HG03342 (cell line): ENCODE data around the gene RCAN3.
"Not testable (repeated sequence)": the region's sequence is repeated elsewhere in the genome, so short reads cannot be mapped to it uniquely, and the experiment has no call there.

Experiments used
- ATAC-seq: cut with Tn5 transposase; IDR thresholded peaks from one replicate; pipeline ENCODE4 v1.9.1; 2021; ENCODE audit warnings: mild to moderate bottlenecking, moderate library complexity; ENCODE audit not compliant: unreplicated experiment

RCAN3 gene

DNA sequence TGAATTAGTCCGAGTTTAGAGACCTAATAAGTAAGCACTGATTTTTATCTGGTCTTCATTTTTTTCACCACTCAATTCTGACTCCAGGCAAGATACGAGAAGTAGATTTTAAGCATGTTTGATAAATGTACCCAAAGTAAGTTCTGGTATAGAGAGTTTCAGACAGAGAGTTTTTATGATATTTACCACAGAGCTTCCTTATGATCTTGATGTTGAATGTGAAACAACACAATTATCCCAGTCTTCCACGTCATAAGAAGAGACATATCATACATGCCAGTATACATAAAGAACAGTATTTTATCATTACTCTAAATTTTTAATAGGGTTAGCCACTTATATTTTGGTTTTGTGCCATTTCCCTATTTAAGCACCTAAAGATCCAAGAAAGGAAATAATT lies 45.4 kb downstream of the RCAN3 start:
- ATAC-seq = no peak

DNA sequence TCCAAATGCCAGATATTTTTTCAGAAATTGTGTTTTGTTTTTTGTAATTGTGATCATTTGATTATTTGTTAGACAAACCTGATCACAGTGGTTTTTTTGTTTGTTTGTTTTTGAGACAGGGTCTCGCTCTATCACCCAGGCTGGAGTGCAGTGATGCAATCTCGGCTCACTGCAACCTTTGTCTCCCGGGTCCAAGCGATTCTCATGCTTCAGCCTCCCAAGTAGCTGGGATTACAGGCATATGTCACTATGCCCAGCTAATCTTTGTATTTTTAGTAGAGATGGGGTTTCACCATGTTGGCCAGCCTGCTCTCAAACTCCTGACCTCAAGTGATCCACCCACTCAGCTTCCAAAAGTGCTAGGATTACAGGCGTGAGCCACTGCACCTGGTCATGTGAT lies 46.6 kb downstream of the RCAN3 start:
- not testable (repeated sequence) for ATAC-seq

DNA sequence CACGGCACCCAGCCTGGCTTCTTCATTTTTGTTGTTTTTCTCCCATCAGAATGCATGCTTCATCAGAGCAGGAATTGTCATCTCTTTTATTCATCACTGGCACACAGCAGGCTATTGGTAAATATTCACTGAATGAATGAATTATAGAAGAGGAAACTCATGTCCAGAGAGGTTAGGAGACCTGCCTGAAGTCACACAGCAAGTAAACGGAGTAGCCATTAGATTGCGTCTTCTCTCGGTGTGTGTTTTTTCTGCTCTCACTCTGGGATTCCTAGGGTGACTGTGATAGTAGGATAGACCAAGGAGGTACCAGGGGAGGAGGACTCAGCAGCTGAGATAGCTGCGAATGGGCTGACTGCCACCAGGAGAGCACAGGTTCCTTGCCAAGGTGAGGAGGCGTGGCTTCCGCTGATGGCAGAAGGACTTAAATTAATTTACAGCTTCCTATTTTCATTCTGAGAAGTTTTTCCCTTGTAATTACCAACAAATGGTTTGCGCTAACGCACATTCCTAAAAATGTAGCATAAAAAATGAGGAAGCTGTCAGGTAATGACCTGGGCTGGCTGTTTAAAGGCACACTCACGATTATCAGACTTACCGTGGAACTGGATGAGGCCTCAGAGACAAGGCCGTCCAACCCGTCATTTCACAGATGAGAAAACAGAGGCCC lies 48.8 kb downstream of the RCAN3 start:
- no peak for ATAC-seq

DNA sequence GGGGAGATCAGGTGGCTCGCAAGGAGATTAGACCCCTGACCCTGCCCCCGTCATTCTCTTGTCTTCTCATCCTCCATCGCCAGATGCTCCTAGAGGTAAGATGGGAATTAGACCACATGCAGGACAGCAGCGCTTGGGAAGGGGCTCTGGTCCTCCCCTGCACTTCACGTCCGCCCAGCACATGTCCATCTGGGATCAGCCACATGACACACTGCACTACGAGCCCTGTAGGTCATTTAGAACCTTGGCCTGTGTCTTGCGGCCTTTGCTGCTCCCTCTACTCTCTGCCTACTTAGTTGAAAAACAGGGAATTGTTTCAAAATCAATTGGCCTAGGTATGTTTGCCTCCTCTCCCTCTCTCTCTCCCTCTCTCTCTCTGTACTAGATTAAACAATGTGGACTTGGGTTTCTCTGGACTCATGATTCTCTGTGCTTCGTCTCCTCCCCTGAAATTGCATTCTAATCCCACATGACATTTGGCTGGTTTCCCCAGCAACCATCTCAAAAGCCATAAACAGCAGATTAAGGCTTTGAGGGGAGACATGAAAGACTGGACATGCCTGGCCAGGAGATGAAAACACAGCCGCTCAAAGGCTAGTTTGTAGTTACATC lies 49.4 kb downstream of the RCAN3 start:
- ATAC-seq = no peak

- ATAC-seq = no peak
Observed at GRCh38 chr1:24553931-24554330, 51.3 kb downstream of the RCAN3 start.

- ATAC-seq = no peak
Observed at GRCh38 chr1:24554714-24555113, 52.1 kb downstream of the RCAN3 start.

DNA sequence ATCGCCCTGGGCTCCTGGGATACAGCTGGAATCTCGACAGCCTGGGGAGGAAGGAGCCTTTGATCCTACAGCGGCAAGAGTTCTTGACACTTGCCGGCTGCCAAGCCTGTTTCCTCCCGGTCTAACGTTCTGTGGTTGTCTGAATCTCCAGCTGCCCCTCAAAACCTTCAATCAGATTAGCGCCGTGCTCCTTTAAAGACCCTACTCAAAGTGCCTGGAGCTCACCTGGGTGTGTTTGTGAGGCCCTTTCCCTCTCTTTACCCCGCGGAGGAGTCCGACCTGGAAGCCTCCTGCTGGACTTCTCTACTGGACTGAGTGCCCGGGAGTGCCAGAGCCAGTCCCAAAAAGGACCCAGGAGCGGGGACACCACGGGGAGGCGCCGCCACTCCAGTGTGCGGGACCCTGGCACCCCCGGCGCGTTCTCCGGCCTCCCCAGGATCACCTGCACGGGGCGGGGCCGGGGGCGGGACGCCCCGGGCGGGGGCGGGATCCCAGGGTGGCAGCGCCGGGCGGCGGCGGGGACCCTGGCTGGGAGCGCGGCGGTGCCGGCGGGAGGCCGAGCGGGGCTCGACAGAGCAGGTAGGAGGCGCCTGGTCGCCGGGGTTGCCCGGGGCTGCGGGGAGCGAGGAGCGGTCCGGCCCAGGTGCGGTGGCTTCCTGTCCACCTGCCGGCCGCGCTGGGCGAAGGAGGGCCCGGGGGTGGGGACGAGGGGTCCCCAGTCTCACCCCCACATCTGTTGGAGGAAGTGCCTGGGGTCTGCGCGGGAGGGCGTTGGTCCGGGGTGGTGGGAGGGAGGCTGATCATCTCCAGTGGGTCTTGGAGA lies 53.2 kb downstream of the RCAN3 start, which contains the start of gene NCMAP:
Gene NCMAP (plus strand): TSS at position 497 of the 823 bp plus-strand sequence. CDS start 39,344 bp downstream, outside the sequence.
- no peak for ATAC-seq

DNA sequence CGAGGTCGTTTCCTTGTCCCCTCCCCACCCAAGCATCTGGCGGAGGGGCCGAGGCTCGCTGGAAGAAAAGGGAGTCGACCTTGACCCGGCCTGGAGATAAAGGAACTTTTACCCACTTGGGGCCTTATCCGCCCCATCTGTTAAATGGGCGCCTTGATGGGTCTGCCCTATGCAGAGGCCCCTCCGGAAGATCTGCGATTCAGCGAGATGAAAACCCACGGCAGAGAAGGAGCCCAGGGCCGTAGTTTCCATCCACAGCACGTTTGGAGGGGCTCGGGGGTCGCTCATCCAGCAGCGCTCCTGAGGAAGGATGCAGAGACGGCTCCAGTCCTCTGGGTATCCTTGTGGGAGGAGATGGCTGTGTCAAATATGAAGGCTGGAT lies 53.8 kb downstream of the RCAN3 start:
- no peak for ATAC-seq

- no peak for ATAC-seq
Observed at GRCh38 chr1:24557220-24557619, 54.6 kb downstream of the RCAN3 start.

DNA sequence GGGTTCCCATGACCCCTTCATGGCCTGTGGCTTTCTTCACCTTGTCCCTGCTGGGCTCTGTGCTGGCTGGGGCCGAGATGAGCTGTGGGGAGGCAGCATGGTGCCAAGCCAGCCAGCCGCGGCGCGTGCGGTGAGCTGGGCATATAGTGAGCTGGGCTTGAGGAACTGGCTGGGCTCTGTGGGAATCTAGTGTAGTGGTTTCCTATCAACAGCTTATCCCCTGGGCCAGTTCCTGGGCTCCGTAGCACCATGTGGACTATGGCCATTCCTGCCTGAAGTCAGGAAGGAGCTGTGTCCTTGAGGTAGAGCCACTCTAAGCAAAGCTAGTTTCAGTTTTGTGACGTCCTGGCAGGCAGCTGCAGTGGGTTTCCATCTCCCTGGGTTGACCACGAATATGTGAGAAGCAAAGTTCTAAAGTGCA lies 55.1 kb downstream of the RCAN3 start:
- no peak for ATAC-seq

GRCh38 chr1:24558455-24558854 lies 55.8 kb downstream of the RCAN3 start:
- no peak for ATAC-seq

- no peak for ATAC-seq
Observed at GRCh38 chr1:24558902-24559791, 56.5 kb downstream of the RCAN3 start.

DNA sequence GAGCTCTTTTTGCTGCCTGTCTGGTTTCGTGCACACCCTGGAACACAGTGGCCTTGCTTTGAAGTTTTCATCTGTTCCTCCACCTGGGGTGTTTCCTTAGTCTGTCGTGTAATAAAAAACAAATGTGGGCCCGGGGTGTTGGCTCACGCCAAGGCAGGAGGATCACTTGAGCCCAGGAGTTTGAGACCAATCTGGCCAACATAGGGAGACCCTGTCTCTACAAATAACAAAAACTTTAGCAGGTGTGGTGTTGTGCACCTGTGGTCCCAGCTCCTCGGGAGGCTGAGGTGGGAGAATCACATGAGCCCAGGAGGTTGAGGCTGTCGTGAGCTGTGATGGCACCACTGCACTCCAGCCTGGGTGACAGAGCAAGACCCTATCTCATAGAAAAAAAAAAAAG lies 57.7 kb downstream of the RCAN3 start:
- ATAC-seq = no peak

- ATAC-seq = no peak
Observed at GRCh38 chr1:24562625-24563024, 60.0 kb downstream of the RCAN3 start.

DNA sequence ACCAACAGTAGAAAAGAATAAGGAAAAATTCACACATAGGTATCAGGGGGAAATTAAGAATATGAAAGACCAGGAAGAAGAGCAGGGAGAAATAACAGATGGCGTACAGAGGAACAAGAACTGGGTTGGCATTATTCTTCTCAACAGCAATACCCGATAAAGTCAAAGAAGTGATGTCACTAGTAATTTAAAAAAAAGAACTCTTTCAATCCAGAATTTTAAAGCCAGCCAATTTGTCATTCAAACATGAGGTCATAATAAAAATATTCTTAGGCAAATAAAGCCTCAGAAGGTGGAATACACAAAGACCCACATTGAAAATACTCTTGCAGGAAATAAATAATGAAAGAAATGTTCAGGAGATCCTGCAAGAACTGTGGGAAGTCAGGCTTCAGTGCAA lies 62.1 kb downstream of the RCAN3 start:
- ATAC-seq = no peak

GRCh38 chr1:24566236-24566867 lies 63.7 kb downstream of the RCAN3 start:
- no peak for ATAC-seq

DNA sequence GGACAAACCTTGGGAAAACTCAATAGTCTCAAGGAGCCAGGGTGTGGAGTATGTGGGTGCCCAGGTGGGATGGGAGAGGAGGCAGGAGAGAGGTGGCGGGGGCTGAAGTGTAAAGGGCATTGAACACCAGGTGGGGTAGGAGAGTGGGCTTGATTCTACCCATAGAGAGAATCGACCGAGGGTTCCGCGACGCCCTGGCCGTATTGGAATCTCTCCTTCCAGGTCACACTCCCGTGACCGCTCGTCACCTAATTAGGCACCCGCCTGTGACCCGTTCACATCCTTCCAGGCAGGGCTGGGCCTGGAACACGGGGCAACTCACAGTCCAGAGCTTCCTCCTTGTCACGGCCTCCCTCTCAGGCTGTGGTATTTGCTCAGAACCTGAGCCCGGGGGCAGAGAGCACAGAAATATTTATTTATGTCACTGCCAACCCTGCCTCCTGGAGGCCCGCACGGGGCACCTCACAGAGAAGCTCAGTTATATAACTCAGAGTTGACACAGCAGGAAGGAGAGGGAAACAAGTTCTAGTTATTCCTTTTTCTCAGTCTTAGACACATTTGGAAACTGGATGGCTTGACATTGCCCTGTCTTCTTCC lies 65.3 kb downstream of the RCAN3 start:
- ATAC-seq = no peak

GRCh38 chr1:24568475-24568874 lies 65.8 kb downstream of the RCAN3 start:
- ATAC-seq = no peak

DNA sequence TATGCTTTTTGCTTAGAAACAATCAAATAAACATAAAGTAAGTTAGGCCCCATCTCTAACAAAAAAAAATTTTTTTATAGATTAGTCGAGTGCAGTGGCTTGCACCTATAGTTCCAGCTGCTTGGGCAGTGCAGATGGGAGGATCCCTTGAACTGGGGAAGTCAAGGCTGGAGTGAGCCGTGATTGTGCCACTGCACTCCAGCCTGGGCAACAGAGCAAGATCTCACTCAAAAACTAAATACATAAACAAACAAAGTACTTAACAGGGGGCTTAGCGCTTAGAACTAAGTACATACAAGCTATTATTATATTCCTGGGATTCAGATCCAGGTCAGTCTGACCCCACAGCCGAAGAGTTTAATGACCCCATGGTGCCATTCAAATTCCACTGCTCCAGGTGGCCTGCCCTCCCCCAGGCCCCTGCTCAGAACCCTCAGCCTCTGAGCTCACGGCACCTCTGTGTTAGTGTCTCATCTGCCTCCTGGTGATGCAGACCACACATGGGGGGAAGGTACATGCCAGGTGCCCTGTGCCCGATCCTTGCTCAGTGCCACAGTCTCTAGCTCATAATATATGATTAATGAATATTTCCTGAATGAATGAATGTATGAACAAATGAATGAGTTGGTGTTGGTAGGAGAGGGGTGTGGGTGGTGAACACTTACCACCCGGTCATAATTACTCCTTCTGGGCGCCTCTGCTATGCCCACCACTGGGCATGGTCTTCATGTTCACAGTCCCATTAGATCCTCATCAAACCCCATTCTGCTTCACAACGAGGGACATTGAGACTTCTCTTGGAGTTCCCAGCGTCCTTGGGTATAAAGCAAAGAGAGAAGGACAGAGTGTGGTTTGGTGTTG lies 67.9 kb downstream of the RCAN3 start:
- ATAC-seq = no peak
